ENCODE results near the gene RAD9A. TPM values are rescaled to one million over a fixed set of nuclear protein-coding genes. Genes with fewer than 3 reads are reported as not detected.

RAD9A gene
- total and polyA plus RNA-seq, 9 of the 15 experiments (the other 6 are each of a cell fraction or from before 2014, with no cell fraction given) = 1.4 to 41.2 (median 16.1) TPM

GRCh38 chr11:67391304-67392182 is at the start of gene RAD9A (continued):
- TF ChIP-seq USF2 (CRISPR knock-in tag; IDR thresholded peaks at IDR 0.05) = peak; percentile 99
- no peak for TF ChIP-seq ZNF212 (CRISPR knock-in tag; IDR thresholded peaks at IDR 0.05)
- TF ChIP-seq BRD9 (IDR thresholded peaks at IDR 0.05; ENCODE audit: low read depth, partially characterized antibody) = no peak
- TF ChIP-seq XRCC3 (IDR thresholded peaks at IDR 0.05) = no peak
- no peak for TF ChIP-seq POLR3A (IDR thresholded peaks at IDR 0.05; ENCODE audit: borderline replicate concordance, extremely low read depth, insufficient read depth, insufficient read length)
- TF ChIP-seq CBX5 (IDR thresholded peaks at IDR 0.05; ENCODE audit: borderline replicate concordance, low read depth) = no peak
- no peak for TF ChIP-seq ZNF146 (CRISPR knock-in tag; IDR thresholded peaks at IDR 0.05; ENCODE audit: unreplicated experiment)
- no peak for TF ChIP-seq PTTG1 (tag; IDR thresholded peaks at IDR 0.05; ENCODE audit: low read depth)
- TF ChIP-seq CHD4 (IDR thresholded peaks at IDR 0.05; ENCODE audit: insufficient read depth, insufficient replicate concordance, low read depth, low read length, poor library complexity, severe bottlenecking) = no peak
- TF ChIP-seq PHF21A (IDR thresholded peaks at IDR 0.05; ENCODE audit: borderline replicate concordance, low read depth) = no peak
- TF ChIP-seq MECOM (CRISPR knock-in tag; IDR thresholded peaks at IDR 0.05) = no peak
- peak; percentile 78 for TF ChIP-seq DACH1 (IDR thresholded peaks at IDR 0.05; ENCODE audit: partially characterized antibody)
- TF ChIP-seq SFPQ (IDR thresholded peaks at IDR 0.05; ENCODE audit: low read depth, low read length) = no peak
- peak; percentile 56; the same call in 1 of the 2 replicates for TF ChIP-seq MXI1 (IDR thresholded peaks at IDR 0.05; ENCODE audit: low read depth, low read length)
- peak; percentile 34; the same call in 1 of the 2 replicates for TF ChIP-seq NR2C1 (IDR thresholded peaks at IDR 0.05)
- no peak for TF ChIP-seq NR2C1 (tag; IDR thresholded peaks at IDR 0.05)
- TF ChIP-seq VEZF1 (CRISPR knock-in tag; IDR thresholded peaks at IDR 0.05) = peak; percentile 81
- TF ChIP-seq POLR2B (IDR thresholded peaks at IDR 0.05; ENCODE audit: low read depth, partially characterized antibody) = peak; percentile 41
- TF ChIP-seq KLF13 (tag; IDR thresholded peaks at IDR 0.05; ENCODE audit: borderline replicate concordance, low read depth) = 0 out of 2 replicates have a peak, but pooled peaks have one; percentile 16
- TF ChIP-seq FOXO4 (CRISPR knock-in tag; IDR thresholded peaks at IDR 0.05) = no peak
- TF ChIP-seq ESRRA (IDR thresholded peaks at IDR 0.05; ENCODE audit: borderline replicate concordance, low read depth) = peak; percentile 77
- no peak for TF ChIP-seq ZNF699 (CRISPR knock-in tag; IDR thresholded peaks at IDR 0.05; ENCODE audit: insufficient replicate concordance)
